GM19351 (cell line): ENCODE measurements around the gene CLCN6.
A peak's percentile ranks its signal among the peaks of the same experiment; 100 is the strongest.
"Not testable (repeated sequence)": the region's sequence is repeated elsewhere in the genome, so short reads cannot be mapped to it uniquely, and the experiment has no call there.

ENCODE experiments used
- ATAC-seq: cut with Tn5 transposase; IDR thresholded peaks from one replicate; pipeline ENCODE4 v1.9.1; 2021; ENCODE audit warnings: mild to moderate bottlenecking, moderate library complexity; ENCODE audit not compliant: unreplicated experiment

The CLCN6 gene

GRCh38 chr1:11793819-11794218 lies 12.2 kb upstream of the CLCN6 start:
- ATAC-seq, result no peak

GRCh38 chr1:11794446-11795237 lies 11.3 kb upstream of the CLCN6 start:
- ATAC-seq, result no peak

- no peak for ATAC-seq
These were observed 10.6 kb upstream of the CLCN6 start for GRCh38 chr1:11795238-11795890.

GRCh38 chr1:11796036-11796828 lies 9.8 kb upstream of the CLCN6 start:
- no peak for ATAC-seq

GRCh38 chr1:11797525-11798216 lies 8.3 kb upstream of the CLCN6 start:
- ATAC-seq, result no peak

- ATAC-seq, result no peak
These were observed 6.9 kb upstream of the CLCN6 start for GRCh38 chr1:11799099-11799498.

GRCh38 chr1:11799896-11800295 lies 6.1 kb upstream of the CLCN6 start:
- ATAC-seq, result no peak

- no peak for ATAC-seq
These were observed 5.6 kb upstream of the CLCN6 start for GRCh38 chr1:11800391-11800755.

GRCh38 chr1:11800756-11801433 lies 5.1 kb upstream of the CLCN6 start:
- ATAC-seq, result no peak

- ATAC-seq, result no peak
These were observed 3.4 kb upstream of the CLCN6 start for GRCh38 chr1:11802616-11802972.

GRCh38 chr1:11802973-11803885 lies 2.8 kb upstream of the CLCN6 start:
- peak; percentile 31 for ATAC-seq

GRCh38 chr1:11803924-11804665 lies 1.9 kb upstream of the CLCN6 start:
- ATAC-seq, result not testable (repeated sequence)

- no peak for ATAC-seq
These were observed 1.1 kb upstream of the CLCN6 start for GRCh38 chr1:11804666-11805421.

- ATAC-seq, result peak; percentile 45
These were observed 431 bp downstream of the CLCN6 start for GRCh38 chr1:11806307-11806936.

GRCh38 chr1:11807133-11807532 lies 1.1 kb downstream of the CLCN6 start:
- ATAC-seq, result no peak

- ATAC-seq, result no peak
These were observed 7.0 kb downstream of the CLCN6 start for GRCh38 chr1:11813021-11813420.

GRCh38 chr1:11817192-11817591 lies 11.2 kb downstream of the CLCN6 start:
- ATAC-seq, result no peak

GRCh38 chr1:11822091-11822490 lies 16.1 kb downstream of the CLCN6 start:
- no peak for ATAC-seq
